Coronary artery (tissue), 2 donors: Measurements from ENCODE around the gene INKA1.

Experiments used
- DNase-seq: peaks from one replicate; pipeline ENCODE4 v3.0.0-alpha.2; 2017; ENCODE audit warnings: low spot score
- H3K27ac ChIP-seq, 2 donors: fragments of 200-600 bp; sonication (generic); one replicate each; pipeline ENCODE4 v1.5.1; 2016 to 2019
- H3K4me3 ChIP-seq: fragments of 200-600 bp; sonication (generic); 2 replicates; pipeline ENCODE4 v1.5.1; 2016; ENCODE audit warnings: mild to moderate bottlenecking, moderate library complexity
- TF ChIP-seq, protein P1 (sequence below): fragments of 200-600 bp; sonication (generic); IDR thresholded peaks from one replicate; pipeline ENCODE4 v1.5.1; 2019; ENCODE audit warnings: antibody characterized with exemption

Gene INKA1

DNA sequence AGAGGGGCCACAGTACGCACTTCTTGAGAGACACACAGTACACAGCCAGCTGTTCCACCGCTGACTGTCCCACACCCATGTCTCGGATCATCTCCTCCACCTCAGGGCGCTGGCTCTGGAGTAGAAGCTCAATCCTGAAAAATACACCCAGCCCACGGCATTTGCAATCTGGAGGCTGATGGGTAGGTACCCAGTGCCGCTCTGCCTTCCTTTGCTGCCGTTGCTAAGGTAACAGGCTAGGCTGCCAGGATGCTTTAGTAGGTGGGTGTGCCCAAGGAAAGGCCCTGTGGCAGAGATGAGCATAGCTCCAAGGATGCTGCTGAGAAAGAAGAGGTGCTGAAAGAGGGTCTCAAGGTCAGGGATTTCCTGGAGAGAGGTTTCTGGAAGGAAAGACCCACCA, 38.7 kb downstream of the INKA1 start:
- no peak for DNase-seq
- Histone ChIP-seq H3K27ac (no peak overlapping the region), H3K4me3 (no peak overlapping the region)

DNA sequence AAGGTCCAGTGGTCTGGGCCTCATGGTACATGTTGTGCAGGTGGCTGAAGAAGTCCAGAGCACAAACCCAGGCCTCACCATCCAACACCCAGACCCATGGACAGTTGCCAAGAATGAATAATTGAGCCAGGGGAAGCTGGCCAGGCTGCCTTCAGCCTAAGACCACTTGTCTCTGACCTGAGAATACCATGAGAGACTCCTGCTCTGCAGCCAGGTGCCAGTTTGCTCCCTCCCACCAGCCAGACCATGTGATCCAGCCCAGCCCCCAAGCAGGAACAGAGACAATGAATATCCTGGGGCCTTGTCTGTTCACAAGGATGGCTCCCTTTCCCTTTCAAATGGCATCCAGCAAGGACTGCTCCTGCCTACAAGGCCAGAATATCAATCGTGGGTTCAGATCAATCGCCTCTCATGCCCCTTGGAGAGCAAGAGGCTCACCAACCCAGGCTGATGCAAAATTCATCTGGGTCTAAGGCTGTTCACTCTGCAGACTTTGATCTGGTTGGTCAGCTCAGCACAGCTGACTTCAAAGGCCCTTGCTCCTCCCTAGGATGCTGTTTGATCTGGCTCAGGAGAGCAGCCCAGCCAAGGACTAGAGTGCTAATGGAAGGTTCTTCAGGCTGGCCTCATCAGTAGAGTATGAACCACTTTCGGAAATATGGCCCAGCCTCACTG, 39.9 kb downstream of the INKA1 start:
- TF ChIP-seq, protein P1, sequence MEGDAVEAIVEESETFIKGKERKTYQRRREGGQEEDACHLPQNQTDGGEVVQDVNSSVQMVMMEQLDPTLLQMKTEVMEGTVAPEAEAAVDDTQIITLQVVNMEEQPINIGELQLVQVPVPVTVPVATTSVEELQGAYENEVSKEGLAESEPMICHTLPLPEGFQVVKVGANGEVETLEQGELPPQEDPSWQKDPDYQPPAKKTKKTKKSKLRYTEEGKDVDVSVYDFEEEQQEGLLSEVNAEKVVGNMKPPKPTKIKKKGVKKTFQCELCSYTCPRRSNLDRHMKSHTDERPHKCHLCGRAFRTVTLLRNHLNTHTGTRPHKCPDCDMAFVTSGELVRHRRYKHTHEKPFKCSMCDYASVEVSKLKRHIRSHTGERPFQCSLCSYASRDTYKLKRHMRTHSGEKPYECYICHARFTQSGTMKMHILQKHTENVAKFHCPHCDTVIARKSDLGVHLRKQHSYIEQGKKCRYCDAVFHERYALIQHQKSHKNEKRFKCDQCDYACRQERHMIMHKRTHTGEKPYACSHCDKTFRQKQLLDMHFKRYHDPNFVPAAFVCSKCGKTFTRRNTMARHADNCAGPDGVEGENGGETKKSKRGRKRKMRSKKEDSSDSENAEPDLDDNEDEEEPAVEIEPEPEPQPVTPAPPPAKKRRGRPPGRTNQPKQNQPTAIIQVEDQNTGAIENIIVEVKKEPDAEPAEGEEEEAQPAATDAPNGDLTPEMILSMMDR: no peak
- H3K4me3 ChIP-seq: no peak overlapping the region
- H3K27ac ChIP-seq: no peak overlapping the region
- DNase-seq: no peak

More for the DNA sequence above, 38.7 kb downstream of the INKA1 start:
- TF ChIP-seq, protein P1: no peak

DNA sequence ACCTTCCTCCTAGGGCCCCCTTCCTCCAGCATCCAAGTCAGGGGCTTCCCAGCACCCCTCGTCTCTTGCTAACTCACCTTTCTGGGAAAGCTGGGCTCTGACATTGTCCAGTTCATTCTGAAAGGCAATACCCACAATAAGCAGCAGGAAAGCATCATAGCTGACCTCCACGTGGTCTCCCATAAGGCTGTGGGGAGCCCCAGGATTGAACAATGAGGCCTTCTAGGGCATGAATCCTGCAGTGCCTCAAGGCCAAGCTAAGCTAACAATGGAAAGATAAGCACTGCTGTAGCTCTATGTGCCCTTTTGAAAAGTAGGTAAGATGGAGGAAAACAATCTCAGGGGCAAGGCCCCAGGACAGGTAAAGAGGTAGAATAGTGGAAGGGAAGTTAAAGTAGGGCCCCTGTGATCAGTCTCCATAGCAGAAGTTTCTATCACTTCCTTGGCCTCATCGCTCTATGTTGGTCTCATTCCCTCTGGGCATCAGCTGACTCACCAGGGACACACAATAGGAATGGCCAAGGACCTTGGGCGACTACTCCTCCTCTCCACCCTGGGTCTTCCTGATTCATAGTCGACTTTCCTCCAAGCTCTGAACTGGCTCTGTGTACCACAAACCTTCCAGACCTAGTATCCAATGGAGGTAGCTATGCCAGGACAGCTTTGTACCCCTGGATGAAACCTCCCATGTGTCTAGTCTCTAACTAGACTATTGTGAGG, 41.6 kb downstream of the INKA1 start:
- H3K4me3 ChIP-seq: no peak overlapping the region
- TF ChIP-seq, protein P1: no peak
- DNase-seq: no peak

DNA sequence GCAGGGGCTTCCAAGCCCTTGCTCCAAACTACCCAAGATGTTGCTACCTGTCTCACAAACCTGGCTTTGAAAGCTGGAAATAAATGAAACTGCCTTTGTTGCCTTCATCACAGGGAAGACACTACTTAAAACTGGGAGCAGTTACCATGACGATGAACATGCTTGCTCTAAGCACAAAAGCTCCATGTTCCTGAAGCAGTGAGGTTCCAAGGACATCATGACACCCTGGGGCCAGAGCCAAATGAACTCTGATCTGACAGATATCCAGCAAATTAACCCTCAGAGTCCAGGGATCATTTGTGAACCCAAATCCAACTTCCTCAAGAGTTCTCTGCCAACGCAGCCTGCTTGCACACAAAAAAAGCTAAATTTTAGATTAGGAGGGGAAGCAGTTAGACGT, 42.6 kb downstream of the INKA1 start:
- DNase-seq: no peak
- TF ChIP-seq, protein P1: no peak
- no peak overlapping the region for H3K4me3 ChIP-seq
- no peak overlapping the region for H3K27ac ChIP-seq

More for the DNA sequence above, 41.6 kb downstream of the INKA1 start:
- H3K27ac ChIP-seq: no peak overlapping the region
